ENCODE results near the gene SLC25A21. TPM values are rescaled to one million over a fixed set of nuclear protein-coding genes. Genes with fewer than 3 reads are reported as not detected.
"Not testable (repeated sequence)": the region's sequence is repeated elsewhere in the genome, so short reads cannot be mapped to it uniquely, and the experiment has no call there.

SLC25A21 gene
- polyA plus RNA-seq, 6 donors from 2014 or later: not detected

- ATAC-seq (ENCODE audit: low read depth in 2 of 2) (no peak), DNase-seq (no peak)
- no peaks in the 10 kb centered on the region for H3K36me3 Mint-ChIP-seq
- peaks cover 9 to 14% (median 13%) of the 10 kb centered on the region in 3 donors for H3K4me1 Mint-ChIP-seq
- H3K9me3 Mint-ChIP-seq: peaks cover 0 to 7% (median 5%) of the 10 kb centered on the region in 7 donors
- H3K27me3 Mint-ChIP-seq: peaks cover 8 to 33% (median 28%) of the 10 kb centered on the region in 3 donors
- peak within 1 kb of the TSS in 7 of 8 donors; percentile 11 to 81 (median 67) for H3K4me3 Mint-ChIP-seq
- H3K27ac Mint-ChIP-seq: no peak within 1 kb of the TSS
These were observed 25.2 kb upstream of the SLC25A21 start, which contains the start of gene MIPOL1 for GRCh38 chr14:37197421-37198272. Gene MIPOL1, plus strand, starts transcription at chr14:37197937. Its CDS starts 49,952 bp downstream, at chr14:37247889.

DNA sequence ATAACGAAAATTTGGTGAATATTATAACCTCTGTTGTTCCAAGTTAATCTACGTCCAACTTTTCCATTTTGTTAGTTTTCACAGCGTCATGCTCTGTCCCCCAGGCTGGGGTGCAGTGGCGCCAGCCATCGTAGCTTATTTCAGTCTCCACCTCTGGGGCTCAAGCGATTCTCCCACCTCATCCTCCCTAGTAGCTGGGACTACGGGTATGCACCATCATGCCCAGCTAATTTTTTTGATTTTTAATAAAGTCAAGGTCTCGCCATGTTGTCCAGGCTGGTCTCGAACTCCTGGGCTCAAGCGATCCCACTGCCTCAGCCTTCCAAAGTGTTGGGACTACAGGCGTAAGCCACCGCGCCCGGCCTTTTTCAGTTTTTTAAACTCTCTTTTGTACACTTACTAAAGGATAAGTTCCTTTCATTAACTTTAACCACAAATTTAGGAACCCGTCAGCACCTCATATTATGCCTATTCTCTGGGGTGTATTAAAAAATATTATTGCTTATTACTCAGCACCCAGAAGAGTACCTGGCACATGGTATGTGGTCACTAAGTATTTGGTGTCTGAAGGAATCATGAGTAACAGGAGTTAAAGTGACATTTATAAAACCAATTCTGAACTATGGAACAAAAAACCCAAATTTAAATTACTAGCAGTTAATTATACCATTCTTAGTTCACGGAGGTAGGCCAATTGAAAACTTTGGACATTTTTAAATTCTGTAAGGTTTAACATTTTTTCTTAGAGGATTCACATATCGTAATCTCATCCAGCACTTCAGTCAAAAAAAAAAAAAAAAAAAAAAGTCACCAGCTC is 24.4 kb upstream of the SLC25A21 start:
- H3K4me3 Mint-ChIP-seq: peak overlapping the region in 6 of 8 donors; percentile 11 to 81 (median 62)
- peaks cover 9 to 14% (median 13%) of the 10 kb centered on the region in 3 donors for H3K4me1 Mint-ChIP-seq
- DNase-seq: no peak
- H3K9me3 Mint-ChIP-seq: peaks cover 0 to 7% (median 5%) of the 10 kb centered on the region in 7 donors
- H3K36me3 Mint-ChIP-seq: no peaks in the 10 kb centered on the region
- no peak for ATAC-seq (ENCODE audit: low read depth in 2 of 2)
- peaks cover 8 to 29% (median 28%) of the 10 kb centered on the region in 3 donors for H3K27me3 Mint-ChIP-seq
- H3K27ac Mint-ChIP-seq: peak overlapping the region in 1 of 6 donors; percentile 71

- DNase-seq (no peak), ATAC-seq (ENCODE audit: low read depth in 2 of 2) (no peak)
- Mint-ChIP-seq H3K27ac (no peak overlapping the region), H3K27me3 (peaks cover 8 to 29% (median 28%) of the 10 kb centered on the region in 3 donors), H3K4me3 (no peak overlapping the region), H3K9me3 (peaks cover 3 to 12% (median 7%) of the 10 kb centered on the region in 7 donors), H3K36me3 (no peaks in the 10 kb centered on the region), H3K4me1 (peaks cover 9 to 14% (median 13%) of the 10 kb centered on the region in 3 donors)
These were observed 22.9 kb upstream of the SLC25A21 start for GRCh38 chr14:37195327-37195726.

DNA sequence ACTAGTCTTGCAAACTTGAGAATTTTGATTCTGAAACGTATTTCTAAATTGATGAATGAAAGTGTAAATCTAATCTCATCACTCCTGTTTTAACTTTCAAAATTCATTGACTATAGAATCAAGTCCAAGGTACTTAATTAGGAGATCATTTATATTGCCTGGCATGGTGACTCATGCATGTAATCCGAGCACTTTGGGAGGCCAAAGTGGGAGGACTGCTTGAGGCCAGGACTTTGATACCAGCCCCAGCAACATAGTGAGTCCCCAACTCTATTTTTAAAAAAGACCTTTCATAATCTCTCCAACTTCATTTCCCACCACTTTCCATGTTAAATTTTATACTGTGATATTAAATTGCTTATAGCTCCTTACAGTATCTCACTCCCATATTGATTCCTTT is 22.3 kb upstream of the SLC25A21 start:
- peaks cover 3 to 15% (median 7%) of the 10 kb centered on the region in 7 donors for H3K9me3 Mint-ChIP-seq
- H3K36me3 Mint-ChIP-seq: no peaks in the 10 kb centered on the region
- no peak for DNase-seq
- ATAC-seq (ENCODE audit: low read depth in 2 of 2): no peak
- H3K27me3 Mint-ChIP-seq: peaks cover 8 to 29% (median 28%) of the 10 kb centered on the region in 3 donors
- H3K4me1 Mint-ChIP-seq: peaks cover 9 to 14% (median 13%) of the 10 kb centered on the region in 3 donors
- H3K4me3 Mint-ChIP-seq: no peak overlapping the region
- H3K27ac Mint-ChIP-seq: peak overlapping the region in 1 of 6 donors; percentile 13

GRCh38 chr14:37189733-37190132 is 17.3 kb upstream of the SLC25A21 start:
- not testable (repeated sequence) for DNase-seq; H3K27ac Mint-ChIP-seq; H3K4me3 Mint-ChIP-seq; H3K27me3 Mint-ChIP-seq; ATAC-seq (ENCODE audit: low read depth in 2 of 2); H3K4me1 Mint-ChIP-seq; H3K36me3 Mint-ChIP-seq
- peaks cover 3 to 19% (median 8%) of the 10 kb centered on the region in 7 donors for H3K9me3 Mint-ChIP-seq

DNA sequence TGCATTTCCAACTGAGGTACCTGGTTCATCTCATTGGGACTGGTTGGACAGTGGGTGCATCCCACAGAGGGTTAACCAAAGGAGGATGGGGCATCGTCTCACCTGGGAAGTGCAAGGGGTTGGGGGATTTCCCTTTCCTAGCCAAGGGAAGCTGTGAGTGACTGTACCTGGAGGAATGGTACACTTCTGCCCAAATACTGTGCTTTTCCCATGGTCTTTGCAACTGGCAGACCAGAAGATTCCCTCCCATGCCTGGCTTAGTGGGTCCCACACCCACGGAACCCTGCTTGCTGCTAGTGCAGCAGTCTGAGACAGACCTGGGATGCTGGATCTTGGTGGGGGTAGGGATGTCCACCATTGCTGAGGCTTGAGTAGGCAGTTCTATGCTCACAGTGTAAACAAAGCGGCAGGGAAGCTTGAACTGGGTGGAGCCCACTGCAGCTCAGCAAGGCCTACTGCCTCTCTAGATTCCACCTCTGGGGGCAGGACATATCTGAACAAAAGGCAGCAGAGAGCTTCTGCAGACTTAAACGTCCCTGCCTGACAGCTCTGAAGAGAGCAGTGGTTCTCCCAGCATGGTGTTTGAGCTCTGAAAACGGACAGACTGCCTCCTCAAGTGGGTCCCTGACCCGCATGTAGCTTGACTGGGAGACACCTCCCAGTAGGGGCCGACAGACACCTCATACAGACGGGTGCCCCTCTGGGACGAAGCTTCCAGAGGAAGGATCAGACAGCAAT is 15.6 kb upstream of the SLC25A21 start:
- H3K36me3 Mint-ChIP-seq; H3K27ac Mint-ChIP-seq; H3K4me3 Mint-ChIP-seq; ATAC-seq (ENCODE audit: low read depth in 2 of 2); DNase-seq; H3K27me3 Mint-ChIP-seq; H3K4me1 Mint-ChIP-seq: not testable (repeated sequence)
- H3K9me3 Mint-ChIP-seq: peaks cover 2 to 19% (median 7%) of the 10 kb centered on the region in 7 donors

DNA sequence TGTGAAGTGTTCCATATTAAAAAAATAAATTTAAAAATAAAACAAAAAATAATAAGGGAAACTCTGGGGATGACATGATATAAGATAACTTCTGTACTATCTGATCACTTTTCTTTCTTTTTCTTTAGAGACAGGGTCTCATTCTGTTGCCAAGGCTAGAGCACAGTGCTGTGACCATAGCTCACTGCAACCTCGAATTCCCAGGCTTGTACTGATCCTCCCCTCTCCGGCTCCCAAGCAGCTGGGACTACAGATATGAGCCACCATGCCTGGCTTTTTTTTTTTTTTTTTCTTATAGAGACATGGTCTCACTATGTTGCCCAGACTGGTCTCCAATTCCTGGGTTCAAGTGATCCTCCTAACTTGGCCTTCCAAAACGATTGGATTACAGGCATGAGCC is 14.9 kb upstream of the SLC25A21 start:
- DNase-seq: no peak
- Mint-ChIP-seq H3K27me3 (peaks cover 0 to 5% (median 0%) of the 10 kb centered on the region in 3 donors), H3K27ac (peak overlapping the region in 1 of 6 donors; percentile 54), H3K9me3 (peaks cover 0 to 19% (median 7%) of the 10 kb centered on the region in 7 donors), H3K36me3 (no peaks in the 10 kb centered on the region), H3K4me1 (no peaks in the 10 kb centered on the region), H3K4me3 (no peak overlapping the region)
- no peak for ATAC-seq (ENCODE audit: low read depth in 2 of 2)

DNA sequence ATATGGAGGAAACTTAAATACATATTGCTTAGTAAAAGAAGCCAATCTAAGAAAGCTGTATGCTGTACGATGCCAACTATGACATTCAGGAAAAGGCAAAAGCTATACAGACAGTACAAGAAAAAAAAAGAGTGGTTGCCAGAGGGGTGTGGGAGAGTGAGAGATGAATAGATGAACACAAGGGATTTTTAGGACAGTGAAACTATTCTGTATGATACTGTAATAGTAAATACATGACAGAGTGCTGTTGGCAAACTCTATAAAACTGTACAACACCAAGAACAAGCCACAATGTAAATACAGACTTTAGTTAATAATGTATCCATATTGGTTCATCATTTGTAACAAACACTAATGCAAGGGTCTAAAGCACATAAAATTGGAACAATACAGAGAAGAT is 14.5 kb upstream of the SLC25A21 start:
- H3K4me1 Mint-ChIP-seq: no peaks in the 10 kb centered on the region

GRCh38 chr14:37185670-37186069 is 13.3 kb upstream of the SLC25A21 start:
- no peaks in the 10 kb centered on the region for H3K36me3 Mint-ChIP-seq
- ATAC-seq (ENCODE audit: low read depth in 2 of 2): no peak
- no peak for DNase-seq
- no peak overlapping the region for H3K4me3 Mint-ChIP-seq
- peaks cover 0 to 16% (median 9%) of the 10 kb centered on the region in 7 donors for H3K9me3 Mint-ChIP-seq
- H3K27ac Mint-ChIP-seq: no peak overlapping the region
- H3K27me3 Mint-ChIP-seq: peaks cover 0 to 5% (median 0%) of the 10 kb centered on the region in 3 donors
- no peaks in the 10 kb centered on the region for H3K4me1 Mint-ChIP-seq

More for the DNA sequence above, 14.5 kb upstream of the SLC25A21 start:
- Mint-ChIP-seq H3K27ac (no peak overlapping the region), H3K4me3 (no peak overlapping the region), H3K36me3 (no peaks in the 10 kb centered on the region), H3K9me3 (peaks cover 0 to 19% (median 11%) of the 10 kb centered on the region in 7 donors), H3K27me3 (peaks cover 0 to 5% (median 0%) of the 10 kb centered on the region in 3 donors)
- ATAC-seq (ENCODE audit: low read depth in 2 of 2) (no peak), DNase-seq (no peak)

- not testable (repeated sequence) for H3K4me3 Mint-ChIP-seq, H3K4me1 Mint-ChIP-seq
These were observed 12.1 kb upstream of the SLC25A21 start for GRCh38 chr14:37184520-37184919.

DNA sequence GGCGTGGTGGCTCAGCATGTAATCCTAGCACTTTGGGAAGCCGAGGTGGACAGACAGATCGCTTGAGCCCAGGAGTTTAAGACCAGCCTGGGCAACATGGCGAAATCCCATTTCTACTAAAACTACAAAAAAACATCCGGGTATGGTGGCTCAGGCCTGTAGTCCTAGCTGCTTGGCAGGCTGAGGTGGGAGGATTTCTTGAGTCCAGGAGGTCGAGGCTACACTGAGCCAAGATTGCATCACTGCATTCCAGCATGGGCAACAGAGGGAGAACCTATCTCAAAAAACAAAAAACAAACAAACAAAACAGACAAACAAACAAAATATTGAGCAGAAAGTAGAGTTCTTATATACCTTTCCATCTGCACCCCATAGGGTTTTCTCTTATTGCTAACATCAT is 9.0 kb upstream of the SLC25A21 start:
- ATAC-seq (ENCODE audit: low read depth in 2 of 2) (no peak), DNase-seq (no peak)
- no peaks in the 10 kb centered on the region for H3K36me3 Mint-ChIP-seq
- H3K4me1 Mint-ChIP-seq: no peaks in the 10 kb centered on the region
- H3K27ac Mint-ChIP-seq: no peak overlapping the region
- peaks cover 0 to 9% (median 2%) of the 10 kb centered on the region in 7 donors for H3K9me3 Mint-ChIP-seq
- no peak overlapping the region for H3K4me3 Mint-ChIP-seq
- no peaks in the 10 kb centered on the region for H3K27me3 Mint-ChIP-seq

More at GRCh38 chr14:37184520-37184919, 12.1 kb upstream of the SLC25A21 start:
- not testable (repeated sequence) for H3K27ac Mint-ChIP-seq; H3K9me3 Mint-ChIP-seq; DNase-seq; H3K36me3 Mint-ChIP-seq; ATAC-seq (ENCODE audit: low read depth in 2 of 2); H3K27me3 Mint-ChIP-seq

DNA sequence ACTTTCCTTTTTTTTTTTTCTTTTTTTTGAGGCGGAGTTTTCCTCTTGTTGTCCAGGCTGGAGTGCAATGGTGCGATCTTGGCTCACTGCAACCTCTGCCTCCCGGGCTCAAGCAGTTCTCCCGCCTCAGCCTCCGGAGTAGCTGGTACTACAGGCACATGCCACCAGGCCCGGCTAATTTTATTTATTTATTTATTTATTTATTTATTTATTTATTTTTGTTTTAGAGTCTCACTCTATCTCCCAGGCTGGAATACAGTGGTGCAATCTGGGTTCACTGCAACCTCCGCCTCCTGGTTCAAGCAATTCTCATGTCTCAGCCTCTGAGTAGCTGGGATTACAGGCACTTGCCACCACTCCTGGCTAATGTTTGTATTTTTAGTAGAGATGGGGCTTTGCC is 8.5 kb upstream of the SLC25A21 start:
- not testable (repeated sequence) for H3K27me3 Mint-ChIP-seq; H3K36me3 Mint-ChIP-seq; ATAC-seq (ENCODE audit: low read depth in 2 of 2); H3K27ac Mint-ChIP-seq; H3K4me3 Mint-ChIP-seq; H3K4me1 Mint-ChIP-seq; DNase-seq; H3K9me3 Mint-ChIP-seq

Measured in naive B cell (primary cell).